ENCODE results near the gene NFIA.

NFIA gene

GRCh38 chr1:61094677-61095469, 12.5 kb downstream of the NFIA start:
- Histone ChIP-seq H3F3A (ENCODE audit: low read depth) (no peaks in the 10 kb centered on the region), H3K4me2 (ENCODE audit: low read depth, low read length, poor library complexity, severe bottlenecking) (no peak overlapping the region), H3K27me3 (ENCODE audit: insufficient read depth, low read length, poor library complexity, severe bottlenecking) (no peaks in the 10 kb centered on the region), H3K4me1 (ENCODE audit: insufficient read depth, low read length, poor library complexity, severe bottlenecking) (peaks cover 6% of the 10 kb centered on the region), H3K4me3 (ENCODE audit: low read length, poor library complexity, severe bottlenecking) (no peak overlapping the region), H3K9me2 (replicated peaks; ENCODE audit: low read depth, low read length) (no peaks in the 10 kb centered on the region), H3K9me3 (ENCODE audit: insufficient read depth, low read depth, low read length) (no peaks in the 10 kb centered on the region), H4K20me1 (ENCODE audit: insufficient read depth, low read length, poor library complexity, severe bottlenecking) (no peaks in the 10 kb centered on the region), H2AFZ (ENCODE audit: low read length) (no peak overlapping the region), H3K36me3 (ENCODE audit: insufficient read depth, low read length) (no peaks in the 10 kb centered on the region), H3K79me2 (ENCODE audit: insufficient read depth, low read length) (no peaks in the 10 kb centered on the region), H3K9ac (ENCODE audit: low read depth, low read length, poor library complexity, severe bottlenecking) (no peak overlapping the region)
- TF ChIP-seq CTCF (conservative IDR thresholded peaks at IDR 0.05; ENCODE audit: low read length) (no peak), EZH2phosphoT487 (IDR thresholded peaks at IDR 0.05; ENCODE audit: borderline replicate concordance) (no peak)

GRCh38 chr1:61095470-61095812, 13.1 kb downstream of the NFIA start:
- Histone ChIP-seq H3K9ac (ENCODE audit: low read depth, low read length, poor library complexity, severe bottlenecking) (no peak overlapping the region), H3K9me2 (replicated peaks; ENCODE audit: low read depth, low read length) (no peaks in the 10 kb centered on the region), H3K36me3 (ENCODE audit: insufficient read depth, low read length) (no peaks in the 10 kb centered on the region), H3K4me3 (ENCODE audit: low read length, poor library complexity, severe bottlenecking) (no peak overlapping the region), H2AFZ (ENCODE audit: low read length) (no peak overlapping the region), H3K79me2 (ENCODE audit: insufficient read depth, low read length) (no peaks in the 10 kb centered on the region), H4K20me1 (ENCODE audit: insufficient read depth, low read length, poor library complexity, severe bottlenecking) (no peaks in the 10 kb centered on the region), H3F3A (ENCODE audit: low read depth) (no peaks in the 10 kb centered on the region), H3K27me3 (ENCODE audit: insufficient read depth, low read length, poor library complexity, severe bottlenecking) (no peaks in the 10 kb centered on the region), H3K4me1 (ENCODE audit: insufficient read depth, low read length, poor library complexity, severe bottlenecking) (peaks cover 6% of the 10 kb centered on the region), H3K9me3 (ENCODE audit: insufficient read depth, low read depth, low read length) (no peaks in the 10 kb centered on the region), H3K4me2 (ENCODE audit: low read depth, low read length, poor library complexity, severe bottlenecking) (no peak overlapping the region)
- TF ChIP-seq EZH2phosphoT487 (IDR thresholded peaks at IDR 0.05; ENCODE audit: borderline replicate concordance) (no peak), CTCF (conservative IDR thresholded peaks at IDR 0.05; ENCODE audit: low read length) (no peak)

- peak overlapping the region; percentile 51; the same call in 1 of the 2 replicates for H2AFZ ChIP-seq (ENCODE audit: low read length)
- TF ChIP-seq CTCF (conservative IDR thresholded peaks at IDR 0.05; ENCODE audit: low read length) (no peak), EZH2phosphoT487 (IDR thresholded peaks at IDR 0.05; ENCODE audit: borderline replicate concordance) (no peak)
- no peaks in the 10 kb centered on the region for H3K27me3 ChIP-seq (ENCODE audit: insufficient read depth, low read length, poor library complexity, severe bottlenecking)
- no peaks in the 10 kb centered on the region for H3K36me3 ChIP-seq (ENCODE audit: insufficient read depth, low read length)
- H3K4me1 ChIP-seq (ENCODE audit: insufficient read depth, low read length, poor library complexity, severe bottlenecking), result peaks cover 6% of the 10 kb centered on the region
- no peaks in the 10 kb centered on the region for H3K79me2 ChIP-seq (ENCODE audit: insufficient read depth, low read length)
- no peaks in the 10 kb centered on the region for H3K9me3 ChIP-seq (ENCODE audit: insufficient read depth, low read depth, low read length)
- H4K20me1 ChIP-seq (ENCODE audit: insufficient read depth, low read length, poor library complexity, severe bottlenecking), result no peaks in the 10 kb centered on the region
- no peak overlapping the region for H3K4me2 ChIP-seq (ENCODE audit: low read depth, low read length, poor library complexity, severe bottlenecking)
- H3K9ac ChIP-seq (ENCODE audit: low read depth, low read length, poor library complexity, severe bottlenecking), result no peak overlapping the region
- H3K4me3 ChIP-seq (ENCODE audit: low read length, poor library complexity, severe bottlenecking), result no peak overlapping the region
- H3F3A ChIP-seq (ENCODE audit: low read depth), result no peaks in the 10 kb centered on the region
- no peaks in the 10 kb centered on the region for H3K9me2 ChIP-seq (replicated peaks; ENCODE audit: low read depth, low read length)
Measured at GRCh38 chr1:61097317-61097716, 15.0 kb downstream of the NFIA start.

All from Loucy (cell line).